GM19372 (cell line): ENCODE data around the gene CAMK2B.
A peak's percentile ranks its signal among the peaks of the same experiment; 100 is the strongest.
"Not testable (repeated sequence)": the region's sequence is repeated elsewhere in the genome, so short reads cannot be mapped to it uniquely, and the experiment has no call there.

Experiments used
- ATAC-seq: cut with Tn5 transposase; IDR thresholded peaks from one replicate; pipeline ENCODE4 v1.9.1; 2021; ENCODE audit warnings: mild to moderate bottlenecking, low read depth, moderate library complexity; ENCODE audit not compliant: unreplicated experiment

CAMK2B gene

DNA sequence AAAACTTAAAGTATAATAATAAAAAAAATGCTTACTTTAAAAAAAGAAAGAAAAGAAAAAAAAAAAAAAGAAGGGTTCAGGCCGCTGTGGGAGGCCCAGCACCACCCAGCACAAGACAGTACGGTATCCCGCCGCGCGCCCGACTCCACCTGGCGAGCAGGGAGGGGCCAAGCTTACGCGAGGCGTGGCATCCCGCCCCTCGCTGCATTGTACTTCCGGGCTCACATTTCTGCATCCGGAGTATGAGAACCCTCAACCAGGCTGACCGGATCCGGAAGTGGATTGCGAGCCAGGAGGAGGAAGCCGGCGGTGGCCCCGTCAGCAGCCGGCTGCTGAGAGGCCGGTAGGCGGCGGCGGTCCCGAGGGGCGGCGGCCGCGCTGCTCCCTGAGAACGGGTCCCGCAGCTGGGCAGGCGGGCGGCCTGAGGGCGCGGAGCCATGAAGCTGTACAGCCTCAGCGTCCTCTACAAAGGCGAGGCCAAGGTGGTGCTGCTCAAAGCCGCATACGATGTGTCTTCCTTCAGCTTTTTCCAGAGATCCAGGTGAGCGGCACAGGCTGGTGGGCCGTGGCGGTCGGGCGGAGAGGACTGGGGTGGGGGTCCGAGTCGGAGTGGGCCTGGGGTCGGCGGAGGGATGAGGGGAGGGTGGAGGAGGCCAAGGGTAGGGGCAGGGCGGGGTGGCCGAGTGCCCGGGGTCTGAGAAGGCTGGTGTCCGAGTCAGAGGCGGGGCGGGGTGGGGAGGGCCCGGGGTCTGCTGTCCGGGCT, 124.5 kb downstream of the CAMK2B start, which contains the start of gene YKT6:
Gene YKT6 (plus strand): TSS at position 280 of the 763 bp plus-strand sequence. CDS start 158 bp downstream, at position 438.
- ATAC-seq: peak; percentile 99

GRCh38 chr7:44200163-44200562, 125.2 kb downstream of the CAMK2B start:
- not testable (repeated sequence) for ATAC-seq

DNA sequence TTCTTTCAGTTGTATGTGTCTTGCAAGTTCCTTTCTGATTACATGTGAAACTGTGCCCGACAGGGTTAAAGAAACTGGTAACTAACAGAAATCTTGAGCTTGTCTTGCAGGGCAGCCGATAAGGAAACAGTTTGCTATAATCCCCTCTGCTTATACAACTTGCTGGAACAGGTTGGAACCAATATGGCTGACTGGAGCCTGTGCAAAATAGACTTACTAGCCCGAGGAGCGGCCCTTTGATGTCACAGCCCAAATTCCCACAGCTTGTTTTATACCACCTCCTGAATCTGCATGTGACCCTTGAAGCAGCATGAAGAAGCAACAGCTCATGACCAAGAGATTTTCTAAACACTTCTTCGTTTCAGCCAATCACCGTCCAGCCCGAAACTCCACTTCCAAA, 127.9 kb downstream of the CAMK2B start:
- no peak for ATAC-seq

GRCh38 chr7:44196450-44196872, 128.9 kb downstream of the CAMK2B start:
- no peak for ATAC-seq

- ATAC-seq: no peak
Observed at GRCh38 chr7:44195889-44196288, 129.5 kb downstream of the CAMK2B start.

DNA sequence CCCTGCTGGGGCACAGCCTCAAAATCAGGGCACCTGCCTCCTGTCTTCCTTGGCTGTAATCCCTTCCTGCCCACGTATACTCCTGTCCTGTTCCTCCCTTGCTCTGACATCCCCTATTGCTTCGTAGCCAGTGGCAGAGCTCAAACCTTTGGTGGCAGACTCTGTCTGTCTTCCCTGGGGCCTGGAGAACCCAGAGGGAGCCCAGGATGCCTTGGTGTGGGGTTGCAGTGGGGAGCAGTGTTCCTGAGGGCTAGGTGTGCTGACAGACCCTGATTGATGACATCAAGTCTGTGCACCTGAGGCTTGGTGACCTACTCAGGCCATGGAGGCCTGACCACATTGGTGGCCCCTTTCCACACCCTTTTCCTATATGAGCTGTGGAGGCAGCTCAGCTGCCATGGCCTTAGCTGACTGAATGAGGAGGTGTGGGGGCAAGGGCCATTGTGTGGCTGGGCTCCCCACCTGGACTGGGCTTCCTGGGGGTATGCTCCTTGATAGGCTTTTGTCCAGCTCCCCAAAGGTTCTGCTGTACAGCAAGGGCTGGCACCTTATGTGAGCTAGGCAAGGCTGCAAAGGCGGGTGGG, 130.7 kb downstream of the CAMK2B start:
- ATAC-seq: no peak

DNA sequence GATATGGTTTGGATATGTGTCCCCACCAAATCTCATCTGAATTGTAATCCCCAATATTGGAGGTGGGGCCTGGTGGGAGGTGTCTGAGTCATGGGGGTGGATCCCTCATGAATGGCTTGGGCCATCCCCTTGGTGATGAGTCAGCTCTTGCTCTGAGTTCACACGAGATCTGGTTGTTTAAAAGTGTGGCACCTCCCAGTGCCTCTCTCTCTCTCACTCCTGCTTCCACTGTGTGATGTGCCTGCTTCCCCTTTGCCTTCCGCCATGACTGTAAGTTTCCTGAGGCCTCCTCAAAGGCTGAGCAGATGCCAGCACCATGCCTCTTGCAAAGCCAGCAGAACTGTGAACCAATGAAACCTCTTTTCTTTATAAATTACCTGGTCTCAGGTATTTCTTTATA, 131.3 kb downstream of the CAMK2B start:
- no peak for ATAC-seq

DNA sequence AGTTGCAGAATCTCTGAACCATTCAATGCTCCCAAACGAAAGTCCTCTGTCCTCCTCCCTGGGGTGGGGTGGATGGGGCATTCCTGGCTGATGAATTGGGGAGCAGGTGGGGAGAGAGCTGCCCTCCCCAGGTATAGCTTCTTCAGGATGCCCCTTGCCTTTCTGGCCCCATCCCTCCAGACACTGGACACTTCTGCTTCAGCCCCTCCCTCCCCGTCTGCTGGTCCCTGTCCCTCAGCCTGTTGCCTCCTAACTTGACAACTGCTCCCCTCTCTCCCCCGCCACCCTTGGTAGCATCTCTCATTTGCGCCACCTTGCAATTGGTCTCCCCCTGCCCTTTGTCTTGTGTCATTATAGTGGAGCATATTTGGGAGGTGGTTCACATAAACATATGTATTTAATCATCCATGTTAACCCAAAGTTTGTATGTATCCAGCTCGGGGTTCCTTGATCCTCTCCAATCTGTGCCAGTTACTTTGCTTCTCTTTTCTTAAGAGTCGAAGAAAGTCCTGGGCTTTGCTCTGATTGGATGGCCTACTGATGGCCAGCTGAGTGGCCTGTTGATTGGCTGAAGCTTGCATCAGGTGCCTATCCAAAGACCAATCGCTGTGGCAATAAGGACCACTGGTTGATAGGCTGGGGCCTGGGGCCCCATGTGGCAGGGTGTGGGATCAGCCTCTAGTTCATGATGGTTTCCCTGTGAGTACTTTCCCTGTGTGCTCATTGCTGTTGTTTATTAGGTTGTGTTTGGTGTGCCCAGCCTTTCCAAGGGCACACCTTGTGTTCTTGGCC, 132.2 kb downstream of the CAMK2B start:
- ATAC-seq: no peak

- ATAC-seq: no peak
Observed at GRCh38 chr7:44191171-44191570, 134.2 kb downstream of the CAMK2B start.

GRCh38 chr7:44189993-44190872, 135.2 kb downstream of the CAMK2B start:
- ATAC-seq: no peak

- ATAC-seq: no peak
Observed at GRCh38 chr7:44189286-44189992, 136.0 kb downstream of the CAMK2B start, which contains the start of gene GCK. Gene GCK (minus strand): TSS chr7:44189439. CDS start chr7:44188953, 486 bp downstream.

- ATAC-seq: no peak
Observed at GRCh38 chr7:44188480-44189225, 136.7 kb downstream of the CAMK2B start.

GRCh38 chr7:44187636-44188416, 137.6 kb downstream of the CAMK2B start:
- ATAC-seq: no peak

GRCh38 chr7:44186736-44187135, 138.7 kb downstream of the CAMK2B start:
- ATAC-seq: no peak

GRCh38 chr7:44185729-44186128, 139.7 kb downstream of the CAMK2B start:
- no peak for ATAC-seq

GRCh38 chr7:44184873-44185446, 140.4 kb downstream of the CAMK2B start:
- ATAC-seq: no peak

DNA sequence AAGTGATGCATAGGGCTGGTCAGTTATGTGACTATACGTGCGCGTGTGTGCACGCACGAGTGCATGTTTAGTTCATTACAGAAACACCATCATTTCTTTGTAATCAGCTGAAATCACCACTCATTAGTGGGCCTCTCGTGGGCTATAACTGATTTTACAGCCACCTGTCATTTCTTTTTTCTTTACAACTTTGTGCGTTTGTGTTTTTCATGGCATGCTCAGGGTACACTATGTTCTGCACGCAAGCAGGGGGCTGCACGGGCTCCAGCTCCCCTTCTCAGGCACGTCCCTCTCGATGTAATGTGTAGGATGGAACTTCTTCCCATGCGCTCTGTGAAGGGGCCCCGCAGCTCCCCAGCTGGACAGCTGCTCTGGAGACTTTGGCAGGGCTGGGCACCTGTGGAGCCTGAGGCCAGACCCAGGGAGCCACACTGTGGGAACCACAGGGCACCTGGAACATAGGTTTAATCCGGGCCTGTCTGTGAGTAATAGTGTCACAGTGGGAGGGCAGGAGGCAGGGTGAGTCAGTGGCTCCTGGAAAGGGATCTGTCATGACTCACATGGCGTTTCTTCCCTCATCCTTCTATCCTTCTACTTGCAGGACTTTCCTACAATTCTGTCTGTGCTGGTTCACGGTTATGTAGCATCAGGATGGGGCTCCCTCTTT, 141.1 kb downstream of the CAMK2B start:
- no peak for ATAC-seq
